ENCODE data around the gene SLC16A1. TPM values are rescaled to one million over a fixed set of nuclear protein-coding genes. Genes with fewer than 3 reads are reported as not detected.

SLC16A1 gene
- polyA plus RNA-seq, 3 donors: 2.4 to 13.1 (median 10.3) TPM

GRCh38 chr1:112992780-112993179 lies 36.8 kb upstream of the SLC16A1 start:
- Histone ChIP-seq H2AFZ (ENCODE audit: insufficient read depth, low read depth, low read length, poor library complexity, severe bottlenecking) (no peak overlapping the region), H3K4me2 (replicated peaks; ENCODE audit: extremely low read depth, low read length, poor library complexity, severe bottlenecking) (no peak overlapping the region), H3K4me1 (ENCODE audit: control insufficient read depth in 1 of 2, insufficient read depth in 2 of 2, low read length in 2 of 2) (no peaks in the 10 kb centered on the region), H3K9ac (ENCODE audit: insufficient read depth, low read length, poor library complexity, severe bottlenecking) (no peak overlapping the region), H3K79me2 (ENCODE audit: insufficient read depth, low read length) (no peaks in the 10 kb centered on the region), H4K20me1 (ENCODE audit: insufficient read depth, low read length) (no peaks in the 10 kb centered on the region), H3K27me3 (ENCODE audit: control insufficient read depth in 2 of 2, insufficient read depth in 2 of 2, low read length in 2 of 2) (no peaks in the 10 kb centered on the region), H3K4me3 (replicated peaks in 1 of 3; ENCODE audit: low read depth in 2 of 3, low read length in 3 of 3) (no peak overlapping the region), H3K27ac (ENCODE audit: low read depth in 1 of 2, low read length in 2 of 2) (no peak overlapping the region), H3K36me3 (replicated peaks in 1 of 2; ENCODE audit: control insufficient read depth in 1 of 2, insufficient read depth in 2 of 2, low read length in 2 of 2) (no peaks in the 10 kb centered on the region), H3K9me3 (replicated peaks in 1 of 2; ENCODE audit: control insufficient read depth in 1 of 2, insufficient read depth in 1 of 2, low read length in 2 of 2) (no peaks in the 10 kb centered on the region)
- DNase-seq: no peak
- peak overlapping the region in 1 of 7 donors; percentile 4 for H3K27ac Mint-ChIP-seq
- peaks cover 0 to 4% (median 0%) of the 10 kb centered on the region in 7 donors for H3K9me3 Mint-ChIP-seq
- peaks cover 0 to 3% (median 2%) of the 10 kb centered on the region in 3 donors for H3K27me3 Mint-ChIP-seq (ENCODE audit: low read depth in 3 of 3)
- TF ChIP-seq CTCF (IDR thresholded peaks at IDR 0.05): no peak
- peaks cover 6 to 8% of the 10 kb centered on the region in 2 donors for H3K36me3 Mint-ChIP-seq
- no peak overlapping the region for H3K4me3 Mint-ChIP-seq
- peaks cover 6% of the 10 kb centered on the region for H3K4me1 Mint-ChIP-seq
- no CpG with 5 or more reads among the region's 1 CpG for WGBS (ENCODE audit: insufficient coverage)
- intact Hi-C loops (cut with micrococcal nuclease): no loop called here

- H3K36me3 Mint-ChIP-seq: peaks cover 0 to 2% of the 10 kb centered on the region in 2 donors
- no peak overlapping the region for H2AFZ ChIP-seq (ENCODE audit: insufficient read depth, low read depth, low read length, poor library complexity, severe bottlenecking)
- H3K9me3 ChIP-seq (replicated peaks in 1 of 2; ENCODE audit: control insufficient read depth in 1 of 2, insufficient read depth in 1 of 2, low read length in 2 of 2): no peaks in the 10 kb centered on the region
- peaks cover 0 to 3% (median 2%) of the 10 kb centered on the region in 3 donors for H3K27me3 Mint-ChIP-seq (ENCODE audit: low read depth in 3 of 3)
- no peaks in the 10 kb centered on the region for H3K4me1 ChIP-seq (ENCODE audit: control insufficient read depth in 1 of 2, insufficient read depth in 2 of 2, low read length in 2 of 2)
- peaks cover 0 to 2% (median 0%) of the 10 kb centered on the region in 7 donors for H3K9me3 Mint-ChIP-seq
- intact Hi-C loops (cut with micrococcal nuclease): no loop called here
- H3K4me3 ChIP-seq (replicated peaks in 1 of 3; ENCODE audit: low read depth in 2 of 3, low read length in 3 of 3): no peak overlapping the region
- no peaks in the 10 kb centered on the region for H3K36me3 ChIP-seq (replicated peaks in 1 of 2; ENCODE audit: control insufficient read depth in 1 of 2, insufficient read depth in 2 of 2, low read length in 2 of 2)
- DNase-seq: no peak
- H3K27me3 ChIP-seq (ENCODE audit: control insufficient read depth in 2 of 2, insufficient read depth in 2 of 2, low read length in 2 of 2): no peaks in the 10 kb centered on the region
- H3K27ac Mint-ChIP-seq: peak overlapping the region in 1 of 7 donors; percentile 12
- H4K20me1 ChIP-seq (ENCODE audit: insufficient read depth, low read length): no peaks in the 10 kb centered on the region
- no peak overlapping the region for H3K4me3 Mint-ChIP-seq
- no peak overlapping the region for H3K9ac ChIP-seq (ENCODE audit: insufficient read depth, low read length, poor library complexity, severe bottlenecking)
- WGBS (ENCODE audit: insufficient coverage): no CpG with 5 or more reads among the region's 4 CpGs
- peaks cover 9% of the 10 kb centered on the region for H3K4me1 Mint-ChIP-seq
- no peaks in the 10 kb centered on the region for H3K79me2 ChIP-seq (ENCODE audit: insufficient read depth, low read length)
- no peak overlapping the region for H3K27ac ChIP-seq (ENCODE audit: low read depth in 1 of 2, low read length in 2 of 2)
- no peak for TF ChIP-seq CTCF (IDR thresholded peaks at IDR 0.05)
- H3K4me2 ChIP-seq (replicated peaks; ENCODE audit: extremely low read depth, low read length, poor library complexity, severe bottlenecking): no peak overlapping the region
Measured at GRCh38 chr1:112991402-112992120, 35.6 kb upstream of the SLC16A1 start.
